Measurements from ENCODE around the gene YWHAE. TPM values are rescaled to one million over a fixed set of nuclear protein-coding genes. Genes with fewer than 3 reads are reported as not detected.

The YWHAE gene
- total RNA-seq, 2 experiments from 2014 or later: 116 to 133 TPM

- H3K27me3 ChIP-seq (ENCODE audit: control insufficient read depth in 1 of 2, insufficient read depth in 2 of 2, low read length in 2 of 2): no peaks in the 10 kb centered on the region
- no peaks in the 10 kb centered on the region for H3K27me3 Mint-ChIP-seq
- H3K4me3 Mint-ChIP-seq: peak overlapping the region; percentile 62
- intact Hi-C loops (cut with DNase I, micrococcal nuclease): no loop called here
- H3K27ac ChIP-seq (ENCODE audit: low read depth in 1 of 2, low read length in 2 of 2): peak overlapping the region in 1 of 2 donors; percentile 18
- peaks cover 33% of the 10 kb centered on the region for H3K4me1 Mint-ChIP-seq (ENCODE audit: low read depth)
- DNase-seq (peak in 6 of 14 experiments; percentile 10 to 52 (median 22)), ATAC-seq (ENCODE audit: poor library complexity) (peak; percentile 41)
- peak overlapping the region; percentile 65 for H3K27ac Mint-ChIP-seq
- H3K9me3 ChIP-seq (ENCODE audit: control insufficient read depth in 1 of 2, insufficient read depth in 1 of 2, low read length in 2 of 2): no peaks in the 10 kb centered on the region
- TF ChIP-seq CTCF (IDR thresholded peaks at IDR 0.05): no peak
- H3K9me3 Mint-ChIP-seq: no peaks in the 10 kb centered on the region
- H3K36me3 ChIP-seq (ENCODE audit: insufficient read depth, low read length): peaks cover 76% of the 10 kb centered on the region
- POLR2A ChIA-PET: no interaction called here
- peaks cover 5% of the 10 kb centered on the region for H3K4me1 ChIP-seq (ENCODE audit: insufficient read depth, low read length)
- H3K36me3 Mint-ChIP-seq (ENCODE audit: low read depth): peaks cover 77% of the 10 kb centered on the region
- H3K4me3 ChIP-seq (ENCODE audit: low read length): no peak overlapping the region
- CTCF ChIA-PET: no interaction called here
These were observed 52.3 kb downstream of the YWHAE start for GRCh38 chr17:1347589-1348323.

- no peak overlapping the region for H3K4me3 Mint-ChIP-seq
- ATAC-seq (ENCODE audit: poor library complexity): no peak
- DNase-seq: no peak
- H3K27me3 Mint-ChIP-seq: no peaks in the 10 kb centered on the region
- ChIA-PET POLR2A (no interaction called here), CTCF (interaction anchor here (0.6 to 1.4 kb wide), 2 partner anchors 11 to 12 kb away, joined by 3 read pairs; no protein-coding TSS in a partner anchor)
- no peaks in the 10 kb centered on the region for H3K9me3 Mint-ChIP-seq
- H3K9me3 ChIP-seq (ENCODE audit: control insufficient read depth in 1 of 2, insufficient read depth in 1 of 2, low read length in 2 of 2): no peaks in the 10 kb centered on the region
- H3K27ac Mint-ChIP-seq: peak overlapping the region; percentile 48
- H3K4me1 Mint-ChIP-seq (ENCODE audit: low read depth): peaks cover 27% of the 10 kb centered on the region
- TF ChIP-seq CTCF (IDR thresholded peaks at IDR 0.05): no peak
- no peak overlapping the region for H3K27ac ChIP-seq (ENCODE audit: low read depth in 1 of 2, low read length in 2 of 2)
- peaks cover 5% of the 10 kb centered on the region for H3K4me1 ChIP-seq (ENCODE audit: insufficient read depth, low read length)
- intact Hi-C loops (cut with DNase I, micrococcal nuclease): no loop called here
- H3K36me3 Mint-ChIP-seq (ENCODE audit: low read depth): peaks cover 52% of the 10 kb centered on the region
- peaks cover 46% of the 10 kb centered on the region for H3K36me3 ChIP-seq (ENCODE audit: insufficient read depth, low read length)
- no peaks in the 10 kb centered on the region for H3K27me3 ChIP-seq (ENCODE audit: control insufficient read depth in 1 of 2, insufficient read depth in 2 of 2, low read length in 2 of 2)
- H3K4me3 ChIP-seq (ENCODE audit: low read length): no peak overlapping the region
These were observed 55.5 kb downstream of the YWHAE start for GRCh38 chr17:1344521-1344920.

GRCh38 chr17:1343554-1343953 is 56.5 kb downstream of the YWHAE start:
- H3K27me3 Mint-ChIP-seq: no peaks in the 10 kb centered on the region
- ChIA-PET CTCF (interaction anchor here (1.1 kb wide), 1 partner anchor 22 kb away, joined by 3 read pairs; no protein-coding TSS in a partner anchor), POLR2A (no interaction called here)
- Histone ChIP-seq H3K4me1 (ENCODE audit: insufficient read depth, low read length) (peaks cover 5% of the 10 kb centered on the region), H3K36me3 (ENCODE audit: insufficient read depth, low read length) (peaks cover 40% of the 10 kb centered on the region), H3K27ac (ENCODE audit: low read depth in 1 of 2, low read length in 2 of 2) (no peak overlapping the region), H3K4me3 (ENCODE audit: low read length) (no peak overlapping the region), H3K9me3 (ENCODE audit: control insufficient read depth in 1 of 2, insufficient read depth in 1 of 2, low read length in 2 of 2) (no peaks in the 10 kb centered on the region), H3K27me3 (ENCODE audit: control insufficient read depth in 1 of 2, insufficient read depth in 2 of 2, low read length in 2 of 2) (no peaks in the 10 kb centered on the region)
- intact Hi-C loops (cut with DNase I, micrococcal nuclease): no loop called here
- H3K9me3 Mint-ChIP-seq: no peaks in the 10 kb centered on the region
- H3K4me1 Mint-ChIP-seq (ENCODE audit: low read depth): peaks cover 27% of the 10 kb centered on the region
- H3K27ac Mint-ChIP-seq: peak overlapping the region; percentile 12
- H3K36me3 Mint-ChIP-seq (ENCODE audit: low read depth): peaks cover 51% of the 10 kb centered on the region
- no peak for TF ChIP-seq CTCF (IDR thresholded peaks at IDR 0.05)
- no peak for ATAC-seq (ENCODE audit: poor library complexity)
- DNase-seq: no peak
- no peak overlapping the region for H3K4me3 Mint-ChIP-seq

Measured in CD4-positive, alpha-beta T cell (primary cell).